Posterior vena cava (tissue), 2 donors: ENCODE measurements around the gene TSPAN9. TPM values are rescaled to one million over a fixed set of nuclear protein-coding genes. Genes with fewer than 3 reads are reported as not detected.

Experiments used
- DNase-seq: peaks from one replicate; pipeline ENCODE4 v3.0.0-alpha.2; 2020; ENCODE audit warnings: low spot score
- intact Hi-C, 2 donors: fragments of 100-400 bp; cut with DNase I; formaldehyde crosslinking; loops; one replicate each; pipeline versions ENCODE4 v1.14.1 to v1.14.2; 2022 to 2023
- long read RNA-seq, 2 donors: library from polyadenylated mRNA; unstranded; transcript quantifications; one replicate each; pipeline ENCODE4 v2.0.0, GENCODE V29; 2020 to 2021
- total RNA-seq, 2 donors: library from RNA; stranded (reverse); fragmentation: NEBNext Ultra II Directional; extraction: Animal tissue kit (Norgen Biotek cat#: 25700); gene quantifications; one replicate each; pipeline ENCODE4 v1.2.1, GENCODE V29; 2021
- donor health status: DM: yes; HTN: yes; CAD: no.
- donor health status: DM: yes; HTN: yes; CAD: no.

TSPAN9 gene
- 10 to 100 TPM; 34.2 to 38.5 TPM for total RNA-seq
- long read RNA-seq, donor 1, full-length matches to known transcripts = 5 of 11 reads
- long read RNA-seq, donor 1, partial matches to known transcripts = 2 of 11 reads
- long read RNA-seq, donor 1, other reads (novel, unspliced or antisense) = 4 of 11 reads
- long read RNA-seq, donor 2, full-length matches to known transcripts = 42 of 51 reads
- long read RNA-seq, donor 2, partial matches to known transcripts = 0 of 51 reads
- long read RNA-seq, donor 2, other reads (novel, unspliced or antisense) = 9 of 51 reads

- intact Hi-C loops = loop anchor here (5.0 to 10.0 kb wide), 2 partner anchors 40 to 198 kb away; no protein-coding TSS in a partner anchor
- peak; percentile 88 for DNase-seq
Measured at GRCh38 chr12:3076730-3077571, at the start of gene TSPAN9. TSS of gene TSPAN9 (plus strand) at chr12:3077379. CDS start at chr12:3201194, 123,815 bp downstream.

- intact Hi-C loops = no loop called here
- no peak for DNase-seq
Measured at GRCh38 chr12:3028108-3028507, 49.1 kb upstream of the TSPAN9 start.

GRCh38 chr12:3030821-3031429 is 46.3 kb upstream of the TSPAN9 start:
- no peak for DNase-seq

GRCh38 chr12:3032161-3032560 is 45.0 kb upstream of the TSPAN9 start:
- intact Hi-C loops = loop anchor here in 1 of 2 donors (10.0 kb wide), 2 partner anchors 147 to 177 kb away; partner anchors contain the start of gene TEX52
- DNase-seq = no peak

More at GRCh38 chr12:3030821-3031429, 46.3 kb upstream of the TSPAN9 start:
- intact Hi-C loops = loop anchor here in 1 of 2 donors (10.0 kb wide), 2 partner anchors 146 to 176 kb away; partner anchors contain the start of gene TEX52

GRCh38 chr12:3032770-3033538 is 44.2 kb upstream of the TSPAN9 start:
- DNase-seq = no peak
- intact Hi-C loops = loop anchor here in 1 of 2 donors (10.0 kb wide), 2 partner anchors 148 to 178 kb away; partner anchors contain the start of gene TEX52

- no peak for DNase-seq
- intact Hi-C loops = loop anchor here in 1 of 2 donors (10.0 kb wide), 2 partner anchors 149 to 179 kb away; partner anchors contain the start of gene TEX52
Measured at GRCh38 chr12:3033539-3033867, 43.7 kb upstream of the TSPAN9 start.

- intact Hi-C loops = loop anchor here in 1 of 2 donors (10.0 kb wide), 2 partner anchors 149 to 179 kb away; partner anchors contain the start of gene TEX52
- no peak for DNase-seq
Measured at GRCh38 chr12:3034067-3034750, 43.0 kb upstream of the TSPAN9 start.

GRCh38 chr12:3035171-3035570 is 42.0 kb upstream of the TSPAN9 start:
- intact Hi-C loops = loop anchor here in 1 of 2 donors (10.0 kb wide), 2 partner anchors 150 to 180 kb away; partner anchors contain the start of gene TEX52

GRCh38 chr12:3035815-3036702 is 41.1 kb upstream of the TSPAN9 start:
- intact Hi-C loops = loop anchor here in 1 of 2 donors (10.0 kb wide), 2 partner anchors 151 to 181 kb away; partner anchors contain the start of gene TEX52

More at GRCh38 chr12:3035171-3035570, 42.0 kb upstream of the TSPAN9 start:
- DNase-seq = no peak

GRCh38 chr12:3036901-3037600 is 40.1 kb upstream of the TSPAN9 start:
- DNase-seq = no peak
- intact Hi-C loops = loop anchor here in 1 of 2 donors (10.0 kb wide), 2 partner anchors 152 to 182 kb away; partner anchors contain the start of gene TEX52

More at GRCh38 chr12:3035815-3036702, 41.1 kb upstream of the TSPAN9 start:
- no peak for DNase-seq

- DNase-seq = no peak
- intact Hi-C loops = loop anchor here in 1 of 2 donors (10.0 kb wide), 2 partner anchors 153 to 183 kb away; partner anchors contain the start of gene TEX52
Measured at GRCh38 chr12:3038166-3038565, 39.0 kb upstream of the TSPAN9 start.

GRCh38 chr12:3038926-3039510 is 38.2 kb upstream of the TSPAN9 start:
- intact Hi-C loops = loop anchor here in 1 of 2 donors (10.0 kb wide), 2 partner anchors 154 to 184 kb away; partner anchors contain the start of gene TEX52
- DNase-seq = no peak

GRCh38 chr12:3040026-3040656 is 37.0 kb upstream of the TSPAN9 start:
- intact Hi-C loops = no loop called here
- DNase-seq = no peak

GRCh38 chr12:3040663-3041544 is 36.3 kb upstream of the TSPAN9 start:
- intact Hi-C loops = no loop called here
- no peak for DNase-seq
